ENCODE measurements around the gene MCRS1.

Gene MCRS1

GRCh38 chr12:49554266-49554665 lies 13.7 kb downstream of the MCRS1 start:
- DNase-seq: no peak

DNA sequence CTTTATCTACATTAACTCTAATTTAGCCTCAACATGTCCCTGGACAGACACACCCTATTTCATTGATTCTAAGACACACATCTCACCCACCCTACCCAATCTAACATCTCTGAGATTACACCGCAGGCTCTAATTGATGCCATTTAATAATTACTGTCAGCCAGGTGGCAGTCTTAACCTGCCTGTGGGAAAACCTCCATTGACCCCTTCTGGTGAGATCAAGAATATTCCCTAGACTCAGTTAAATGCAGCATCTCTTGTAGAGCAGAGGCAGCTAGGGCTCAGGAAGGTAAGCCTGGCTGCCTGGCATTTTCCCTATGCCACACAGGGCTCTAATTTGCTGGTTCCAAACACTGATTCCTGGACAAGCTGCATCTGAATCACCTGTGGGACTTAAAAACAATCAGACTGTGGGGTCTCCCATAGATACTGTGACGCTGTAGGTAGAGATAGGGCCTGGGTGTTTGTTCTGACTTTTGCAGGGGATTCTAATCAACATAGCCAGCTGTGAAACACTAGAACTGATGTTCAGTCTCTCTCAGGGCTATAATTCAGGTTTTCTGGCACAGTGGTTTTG lies 14.3 kb downstream of the MCRS1 start:
- DNase-seq: peak; percentile 70

- no peak for DNase-seq
Observed at GRCh38 chr12:49552899-49553298, 15.0 kb downstream of the MCRS1 start.

DNA sequence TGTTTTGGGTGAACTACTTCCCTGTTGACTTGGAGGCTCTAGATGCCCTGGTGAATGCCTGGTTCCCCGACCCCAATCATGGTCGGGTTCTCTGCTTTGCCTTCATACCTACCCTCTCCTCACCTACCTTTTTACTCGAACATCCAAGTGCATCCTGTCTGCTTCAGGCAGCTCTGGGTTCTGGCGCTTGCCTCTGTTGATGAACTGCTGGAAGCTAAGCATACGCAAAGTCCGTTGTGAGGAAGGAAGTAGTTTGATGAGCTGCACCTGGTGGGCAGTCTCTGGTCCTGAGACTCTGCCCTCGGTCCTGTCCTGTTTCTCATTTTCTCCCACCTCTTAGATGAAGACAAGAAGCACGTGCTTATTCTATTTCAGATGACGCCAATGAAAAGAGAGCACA lies 15.5 kb downstream of the MCRS1 start:
- no peak for DNase-seq

GRCh38 chr12:49552014-49552413 lies 15.9 kb downstream of the MCRS1 start:
- DNase-seq: no peak

GRCh38 chr12:49550693-49551252 lies 17.2 kb downstream of the MCRS1 start:
- DNase-seq: no peak

DNA sequence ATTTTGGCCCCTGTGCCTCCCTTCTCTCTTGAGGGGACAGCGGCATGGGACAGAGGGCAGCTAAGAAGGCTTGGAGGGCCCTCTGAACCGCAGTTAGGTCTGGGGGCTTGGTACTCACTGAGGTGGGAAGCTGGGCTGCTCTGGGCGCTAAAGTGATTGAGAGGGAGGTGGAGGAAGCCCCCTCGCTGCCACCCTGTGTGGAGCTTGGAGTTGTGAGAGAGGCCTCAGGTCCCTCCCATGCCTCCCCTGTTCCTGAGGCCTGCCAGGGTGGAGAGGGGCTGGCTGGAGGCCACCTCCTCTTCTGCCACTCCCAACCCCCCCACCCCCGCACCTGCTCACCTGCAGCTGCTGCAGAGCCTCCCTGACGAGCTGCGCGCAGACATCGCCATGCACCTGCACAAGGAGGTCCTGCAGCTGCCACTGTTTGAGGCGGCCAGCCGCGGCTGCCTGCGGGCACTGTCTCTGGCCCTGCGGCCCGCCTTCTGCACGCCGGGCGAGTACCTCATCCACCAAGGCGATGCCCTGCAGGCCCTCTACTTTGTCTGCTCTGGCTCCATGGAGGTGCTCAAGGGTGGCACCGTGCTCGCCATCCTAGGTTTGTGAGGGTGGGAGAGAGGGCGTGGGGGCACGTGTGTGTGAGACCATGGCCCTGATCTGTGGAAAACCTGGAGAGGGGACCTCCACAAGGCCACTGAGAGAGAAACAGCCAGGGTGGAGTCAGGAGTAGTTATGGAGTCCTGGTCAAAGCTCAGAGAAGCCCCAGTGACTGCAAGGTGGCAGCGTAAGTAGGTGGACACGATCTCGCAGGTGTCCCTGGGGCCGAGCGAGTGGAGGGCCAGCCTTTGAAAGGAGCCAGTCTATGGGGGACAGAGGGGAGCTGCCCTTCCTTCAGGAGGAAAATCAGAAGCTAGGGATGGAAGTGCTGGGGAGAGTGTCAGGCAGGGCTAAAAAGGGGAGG lies 17.9 kb downstream of the MCRS1 start:
- DNase-seq: no peak

GRCh38 chr12:49548822-49549648 lies 18.9 kb downstream of the MCRS1 start:
- DNase-seq: no peak

DNA sequence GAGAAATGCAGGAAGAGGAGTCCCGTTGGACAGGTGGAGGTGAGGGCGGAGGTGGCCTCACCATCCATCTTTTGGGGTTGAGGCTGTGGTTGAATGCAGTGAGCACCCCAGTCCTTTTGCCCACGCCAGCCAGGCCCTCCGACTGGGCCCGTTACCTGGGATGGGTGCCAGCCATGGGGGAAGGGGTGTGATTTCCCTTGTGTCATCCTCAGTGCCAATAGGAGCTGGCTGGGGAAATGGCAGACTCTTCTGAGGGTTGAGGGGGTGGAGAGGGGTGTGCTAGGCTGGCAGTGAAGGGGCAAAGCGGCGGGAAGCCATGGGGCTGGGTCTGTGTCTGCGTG lies 19.5 kb downstream of the MCRS1 start:
- no peak for DNase-seq

DNA sequence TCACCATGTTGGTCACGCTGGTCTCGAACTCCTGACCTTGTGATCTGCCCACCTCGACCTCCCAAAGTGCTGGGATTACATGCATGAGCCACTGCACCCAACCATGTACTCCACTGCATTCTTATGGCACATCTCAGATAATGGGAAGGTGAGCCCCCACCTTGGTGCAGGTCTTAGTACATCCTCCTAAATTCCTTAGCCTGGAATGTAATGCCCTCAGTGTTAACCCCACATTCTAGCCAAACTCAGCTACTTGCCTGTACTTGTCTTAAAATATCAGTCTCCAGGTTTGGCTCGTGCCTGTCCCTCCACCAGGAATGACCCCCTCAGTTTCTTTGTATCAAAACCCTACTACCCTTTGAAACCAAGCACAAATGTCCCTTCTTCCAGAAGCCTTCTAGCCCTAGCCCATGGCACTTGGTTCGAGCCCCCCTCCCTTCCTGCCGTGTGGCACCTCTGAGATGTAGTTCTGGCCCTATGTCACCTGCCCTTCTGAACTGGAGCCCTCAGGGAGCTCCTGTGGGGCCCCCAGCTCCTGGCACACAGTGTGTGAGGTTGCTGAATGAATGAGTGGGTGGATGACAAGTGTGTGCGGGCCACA lies 20.8 kb downstream of the MCRS1 start:
- no peak for DNase-seq

GRCh38 chr12:49546481-49546880 lies 21.5 kb downstream of the MCRS1 start:
- DNase-seq: no peak

- DNase-seq: no peak
Observed at GRCh38 chr12:49545815-49546214, 22.1 kb downstream of the MCRS1 start.

- DNase-seq: no peak
Observed at GRCh38 chr12:49543914-49544815, 23.8 kb downstream of the MCRS1 start.

GRCh38 chr12:49543221-49543913 lies 24.6 kb downstream of the MCRS1 start:
- no peak for DNase-seq

GRCh38 chr12:49542592-49543160 lies 25.3 kb downstream of the MCRS1 start:
- DNase-seq: no peak

DNA sequence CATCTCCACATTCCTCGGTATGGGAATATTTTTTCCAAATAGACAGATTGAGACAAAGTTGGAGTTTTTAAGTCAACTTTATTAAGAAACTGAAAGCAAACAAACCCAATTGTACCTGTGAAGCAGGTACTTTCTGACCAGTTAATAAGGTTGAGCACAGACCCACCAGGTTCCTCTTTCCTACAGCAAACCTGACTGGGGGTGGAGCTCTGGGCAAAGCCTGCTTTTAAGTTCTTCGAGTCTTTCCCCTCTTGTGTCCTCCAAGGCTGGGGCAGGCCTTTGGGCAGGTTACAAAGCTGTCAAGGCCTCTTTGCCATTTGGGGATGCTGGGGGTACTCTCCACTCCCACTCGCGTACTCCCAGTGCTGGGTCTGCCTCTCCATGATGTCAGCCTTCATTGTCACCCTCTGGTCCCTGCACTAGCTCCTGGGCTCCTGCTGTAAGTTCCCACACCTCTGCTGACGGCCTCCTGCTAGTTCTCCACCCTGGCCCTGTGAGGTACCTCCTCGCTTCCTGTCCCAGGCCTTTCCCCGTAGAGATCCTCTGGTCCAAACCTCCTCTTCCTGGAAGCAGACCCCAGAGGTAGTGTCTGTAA lies 25.9 kb downstream of the MCRS1 start:
- no peak for DNase-seq

DNA sequence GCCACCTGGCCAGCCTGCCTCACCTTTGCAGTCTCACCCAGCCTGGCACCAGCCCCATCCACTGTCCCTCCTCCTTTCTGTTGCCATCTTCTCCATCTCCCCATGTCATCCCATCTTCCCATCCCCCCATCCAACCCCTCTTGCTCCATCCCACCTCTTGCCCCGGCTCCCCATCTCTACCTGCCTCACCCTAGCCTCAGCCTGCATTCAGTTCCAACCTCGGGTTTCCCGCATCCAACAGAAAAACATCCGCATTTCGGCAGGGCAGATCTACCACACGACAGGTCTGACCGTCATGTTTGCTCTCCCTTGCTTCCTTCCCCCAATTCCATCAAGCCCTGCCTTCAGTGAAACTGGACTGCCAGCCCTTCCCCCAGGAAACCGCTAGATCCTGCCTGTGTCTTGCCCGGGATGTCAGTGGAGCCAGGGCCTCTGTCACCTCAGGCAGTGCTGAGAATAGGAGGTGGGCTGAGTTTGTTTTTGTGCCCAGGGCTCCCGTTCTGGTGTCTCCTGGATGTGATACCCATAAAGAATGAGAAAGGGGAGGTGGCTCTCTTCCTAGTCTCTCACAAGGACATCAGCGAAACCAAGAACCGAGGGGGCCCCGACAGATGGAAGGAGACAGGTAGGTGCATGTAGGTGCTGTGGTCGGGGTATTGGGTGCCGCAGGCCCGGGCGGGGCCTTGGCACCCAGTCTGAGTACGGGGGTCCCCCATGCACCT lies 26.6 kb downstream of the MCRS1 start:
- DNase-seq: no peak

GRCh38 chr12:49540229-49541139 lies 27.5 kb downstream of the MCRS1 start:
- DNase-seq: no peak
